GM12864 (cell line): ENCODE measurements around the gene DENND5B.

Experiments used
- DNase-seq: peaks from one replicate; pipeline ENCODE4 v3.0.0-alpha.2; 2011; ENCODE audit warnings: low read depth
- H3K4me3 ChIP-seq: 2 replicates; pipeline ENCODE4 v1.5.1; 2011; ENCODE audit warnings: mild to moderate bottlenecking, low read depth, low read length, control low read depth
- TF ChIP-seq, protein P1 (sequence below): IDR thresholded peaks from 2 replicates; pipeline ENCODE4 v1.5.1; 2011; ENCODE audit warnings: low read depth, mild to moderate bottlenecking, moderate library complexity, low read length, control low read depth, inconsistent platforms; ENCODE audit errors: missing control alignments

The DENND5B gene

DNA sequence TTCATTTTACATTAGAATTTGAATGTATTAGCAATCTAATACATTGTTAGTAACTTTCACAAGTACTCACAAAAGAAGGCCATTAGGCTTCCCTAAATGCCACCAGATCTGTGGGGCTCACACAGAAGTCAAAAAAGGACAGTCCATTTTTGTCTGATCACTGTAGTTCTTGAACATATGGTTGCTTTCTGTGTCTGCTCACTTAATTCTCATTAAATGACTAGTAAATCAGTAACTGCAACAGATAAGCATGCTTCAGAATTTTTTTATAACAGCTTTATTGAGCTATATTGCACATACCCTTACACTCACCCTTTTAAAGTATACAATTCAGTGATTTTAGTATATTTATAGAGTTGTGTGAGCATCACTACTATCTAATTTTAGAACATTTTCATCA lies 71.4 kb downstream of the DENND5B start:
- TF ChIP-seq, protein P1, sequence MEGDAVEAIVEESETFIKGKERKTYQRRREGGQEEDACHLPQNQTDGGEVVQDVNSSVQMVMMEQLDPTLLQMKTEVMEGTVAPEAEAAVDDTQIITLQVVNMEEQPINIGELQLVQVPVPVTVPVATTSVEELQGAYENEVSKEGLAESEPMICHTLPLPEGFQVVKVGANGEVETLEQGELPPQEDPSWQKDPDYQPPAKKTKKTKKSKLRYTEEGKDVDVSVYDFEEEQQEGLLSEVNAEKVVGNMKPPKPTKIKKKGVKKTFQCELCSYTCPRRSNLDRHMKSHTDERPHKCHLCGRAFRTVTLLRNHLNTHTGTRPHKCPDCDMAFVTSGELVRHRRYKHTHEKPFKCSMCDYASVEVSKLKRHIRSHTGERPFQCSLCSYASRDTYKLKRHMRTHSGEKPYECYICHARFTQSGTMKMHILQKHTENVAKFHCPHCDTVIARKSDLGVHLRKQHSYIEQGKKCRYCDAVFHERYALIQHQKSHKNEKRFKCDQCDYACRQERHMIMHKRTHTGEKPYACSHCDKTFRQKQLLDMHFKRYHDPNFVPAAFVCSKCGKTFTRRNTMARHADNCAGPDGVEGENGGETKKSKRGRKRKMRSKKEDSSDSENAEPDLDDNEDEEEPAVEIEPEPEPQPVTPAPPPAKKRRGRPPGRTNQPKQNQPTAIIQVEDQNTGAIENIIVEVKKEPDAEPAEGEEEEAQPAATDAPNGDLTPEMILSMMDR, result no peak
- H3K4me3 ChIP-seq, result no peak overlapping the region
- DNase-seq, result no peak

DNA sequence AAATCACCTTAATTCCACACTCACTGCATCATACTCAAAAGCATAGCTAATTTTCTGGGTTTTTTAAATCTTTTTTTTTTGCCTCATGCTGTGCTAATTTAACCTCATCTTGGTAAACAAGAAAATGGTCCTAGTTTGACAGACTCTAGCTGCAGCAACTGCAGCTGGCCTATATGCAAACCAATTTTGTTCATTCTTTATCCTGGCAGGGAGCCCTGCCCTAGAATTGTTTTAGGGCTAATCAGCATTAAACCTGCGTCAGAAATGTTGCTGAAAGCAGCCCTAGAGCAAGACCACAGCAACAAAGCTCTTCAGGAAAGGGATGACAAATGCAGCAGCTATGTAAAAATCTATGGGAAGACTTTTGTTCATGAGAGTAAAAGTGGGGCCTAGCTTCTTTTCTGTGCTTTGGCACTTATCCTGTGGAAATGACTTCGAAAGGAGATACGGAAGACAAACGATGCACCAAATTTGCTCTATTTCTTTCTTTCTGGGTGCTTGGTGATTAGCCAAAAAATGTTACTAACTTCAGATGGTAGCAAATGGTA lies 72.2 kb downstream of the DENND5B start:
- DNase-seq, result no peak
- no peak overlapping the region for H3K4me3 ChIP-seq
- TF ChIP-seq, protein P1, result no peak

DNA sequence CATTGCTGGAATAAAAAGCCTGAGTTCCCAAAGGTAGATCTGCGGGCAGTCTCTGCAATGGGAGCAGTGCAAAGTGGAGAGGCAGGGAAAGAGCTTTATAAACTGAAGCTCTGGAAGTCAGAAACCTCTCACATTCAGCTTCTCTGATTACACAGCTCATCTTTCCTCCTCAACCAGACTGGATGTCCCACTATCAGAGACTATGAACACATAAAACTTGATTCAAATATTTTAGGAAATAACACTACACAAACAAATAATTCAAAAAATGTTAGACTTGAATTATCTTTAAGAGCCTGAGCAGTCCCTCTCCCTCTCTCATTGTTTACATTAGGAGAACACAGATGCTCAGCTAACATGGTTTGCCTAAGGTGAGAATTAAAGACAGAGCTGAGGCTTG lies 72.9 kb downstream of the DENND5B start:
- no peak for DNase-seq

DNA sequence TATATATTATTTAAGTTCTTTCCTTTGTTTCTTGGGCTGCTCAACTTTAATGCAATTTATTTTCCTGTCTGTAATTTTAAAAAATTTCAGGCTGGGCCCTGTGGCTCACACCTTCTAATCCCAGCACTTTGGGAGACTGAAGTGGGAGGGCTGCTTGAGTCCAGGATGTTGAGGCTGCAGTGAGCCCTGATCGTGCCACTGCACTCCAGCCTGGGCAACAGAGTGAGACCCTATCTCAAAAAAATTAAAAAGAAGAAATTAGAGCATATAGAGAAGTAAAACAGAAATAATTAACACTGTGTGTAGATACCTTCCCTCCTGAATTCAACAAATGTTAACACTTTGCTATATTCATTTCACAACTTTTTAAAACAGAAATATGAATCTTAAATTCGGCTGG lies 74.2 kb downstream of the DENND5B start:
- no peak for DNase-seq
- H3K4me3 ChIP-seq, result no peak overlapping the region
- TF ChIP-seq, protein P1, result no peak

More for the DNA sequence above, 72.9 kb downstream of the DENND5B start:
- TF ChIP-seq, protein P1, result no peak
- no peak overlapping the region for H3K4me3 ChIP-seq

DNA sequence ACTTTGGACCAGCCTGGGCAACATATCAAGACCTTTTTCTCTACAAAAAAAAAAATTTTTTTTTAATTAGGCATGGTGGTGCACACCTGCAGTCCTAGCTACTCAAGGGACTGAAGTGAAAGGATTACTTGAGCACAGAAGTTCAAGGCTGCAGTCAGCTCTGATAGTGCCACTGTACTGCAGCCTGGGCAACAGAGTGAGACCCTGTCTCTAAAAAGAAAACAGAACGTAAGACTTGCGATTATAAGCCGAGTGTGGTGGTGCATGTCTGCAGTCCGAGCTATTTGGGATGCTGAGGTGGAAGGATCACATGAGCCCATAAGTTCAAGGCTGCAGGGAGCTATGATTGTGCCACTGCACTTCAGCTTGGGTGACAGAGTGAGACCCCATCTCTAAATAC lies 76.0 kb downstream of the DENND5B start:
- no peak overlapping the region for H3K4me3 ChIP-seq
- TF ChIP-seq, protein P1, result no peak
- no peak for DNase-seq

DNA sequence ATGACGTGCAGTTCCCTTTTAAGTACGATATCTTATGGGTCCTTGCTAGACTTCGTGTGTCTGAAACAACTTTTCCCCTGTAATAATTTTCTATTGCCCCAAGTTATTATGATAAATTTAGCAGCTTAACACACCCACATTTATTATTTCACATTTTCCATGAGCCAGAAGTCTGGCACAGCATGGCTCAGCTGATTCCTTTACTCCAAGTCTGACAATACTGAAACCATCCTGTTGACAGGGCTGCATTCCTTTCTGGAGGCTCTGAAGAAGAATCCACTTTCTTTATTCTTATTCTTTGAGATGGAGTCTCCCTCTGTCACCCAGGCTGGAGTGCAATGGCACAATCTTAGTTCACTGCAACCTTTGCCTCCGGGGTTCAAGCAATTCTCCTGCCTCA lies 80.9 kb downstream of the DENND5B start:
- DNase-seq, result no peak
- TF ChIP-seq, protein P1, result no peak

DNA sequence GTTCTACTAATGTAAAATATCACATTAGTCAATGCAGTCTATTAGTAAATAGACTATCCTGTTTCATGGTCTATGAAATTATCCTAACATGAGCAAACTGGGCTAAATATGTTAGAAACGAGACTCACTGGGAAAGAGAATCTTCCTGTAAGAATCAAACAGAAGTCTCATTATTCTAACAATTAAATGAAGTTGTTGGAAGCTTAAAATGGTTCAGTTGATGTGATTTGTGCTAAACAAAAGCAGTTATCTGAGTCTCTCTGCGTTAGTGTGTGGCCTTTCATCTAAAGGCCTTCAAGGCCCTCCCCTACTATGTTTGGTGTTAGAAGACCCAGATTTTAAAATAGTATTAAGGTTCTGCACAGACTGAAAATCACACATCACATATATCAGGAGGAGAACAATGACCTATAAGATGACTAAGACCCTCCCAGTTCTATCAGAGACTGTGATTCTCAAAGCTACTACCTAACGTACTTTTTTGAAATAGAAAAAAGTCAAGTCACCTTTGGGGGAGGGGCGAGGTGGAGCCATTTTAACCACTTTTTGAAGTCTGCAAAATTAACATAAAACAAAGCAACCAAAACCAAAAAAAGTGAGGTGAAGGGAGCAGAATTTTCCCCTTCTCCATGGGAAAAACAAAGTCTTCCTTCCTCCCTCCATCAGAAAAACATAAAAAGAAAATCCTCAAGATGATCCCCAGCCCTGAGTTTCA lies 82.3 kb downstream of the DENND5B start:
- H3K4me3 ChIP-seq, result no peak overlapping the region
- DNase-seq, result no peak
- TF ChIP-seq, protein P1, result no peak

More for the DNA sequence above, 80.9 kb downstream of the DENND5B start:
- H3K4me3 ChIP-seq, result no peak overlapping the region
